Measurements from ENCODE around the gene CD164L2.

Gene CD164L2

DNA sequence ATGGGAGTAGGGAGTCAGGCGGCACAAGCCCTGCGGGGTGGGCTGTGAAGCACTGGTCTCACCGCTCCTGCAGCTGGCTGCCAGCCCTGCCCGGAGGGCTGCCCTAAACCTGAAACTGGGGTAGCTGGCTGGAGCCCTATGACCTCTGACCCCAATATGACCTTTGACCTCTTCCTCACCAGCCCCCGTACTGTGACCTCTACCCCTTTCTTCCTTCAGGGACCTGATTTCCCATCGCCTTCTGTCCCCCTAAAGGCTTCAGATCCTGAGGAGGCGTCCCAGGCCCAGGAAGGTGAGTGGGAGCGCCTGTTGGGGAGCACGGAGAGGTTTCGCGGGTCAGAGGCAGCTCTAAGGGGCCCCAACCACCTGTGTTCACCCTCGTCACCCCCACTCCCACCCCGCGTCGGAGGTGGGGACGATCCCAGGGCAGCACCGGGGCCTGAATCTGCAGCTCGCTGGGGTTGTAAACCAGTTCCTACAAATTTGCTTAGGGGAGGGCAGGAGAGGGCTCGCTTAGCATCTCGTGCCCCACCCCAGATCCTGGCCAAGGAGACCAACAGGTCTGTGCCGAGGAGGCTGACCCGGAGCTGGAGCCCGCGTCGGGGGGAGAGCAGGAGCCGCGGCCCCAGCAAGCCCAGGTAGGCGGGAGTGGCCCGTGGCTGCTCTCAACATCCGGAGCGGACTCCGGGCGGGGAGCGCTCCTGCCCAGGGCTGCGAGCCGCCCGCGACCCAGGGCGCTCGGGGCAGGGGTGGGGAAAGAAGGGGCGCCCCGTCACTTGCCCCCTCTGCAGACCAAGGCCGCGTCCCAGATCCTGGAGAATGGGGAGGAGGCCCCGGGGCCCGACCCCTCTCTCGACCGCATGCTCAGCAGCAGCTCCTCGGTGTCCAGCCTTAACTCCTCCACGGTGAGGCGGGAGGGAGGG, 34.0 kb downstream of the CD164L2 start:
- H3K9me2 ChIP-seq (replicated peaks; ENCODE audit: low read depth, low read length): no peaks in the 10 kb centered on the region
- H3K9me3 ChIP-seq (ENCODE audit: insufficient read depth, low read depth, low read length): no peaks in the 10 kb centered on the region
- H2AFZ ChIP-seq (ENCODE audit: low read length): no peak overlapping the region
- no peak for TF ChIP-seq EZH2phosphoT487 (IDR thresholded peaks at IDR 0.05; ENCODE audit: borderline replicate concordance)
- TF ChIP-seq, protein P1, sequence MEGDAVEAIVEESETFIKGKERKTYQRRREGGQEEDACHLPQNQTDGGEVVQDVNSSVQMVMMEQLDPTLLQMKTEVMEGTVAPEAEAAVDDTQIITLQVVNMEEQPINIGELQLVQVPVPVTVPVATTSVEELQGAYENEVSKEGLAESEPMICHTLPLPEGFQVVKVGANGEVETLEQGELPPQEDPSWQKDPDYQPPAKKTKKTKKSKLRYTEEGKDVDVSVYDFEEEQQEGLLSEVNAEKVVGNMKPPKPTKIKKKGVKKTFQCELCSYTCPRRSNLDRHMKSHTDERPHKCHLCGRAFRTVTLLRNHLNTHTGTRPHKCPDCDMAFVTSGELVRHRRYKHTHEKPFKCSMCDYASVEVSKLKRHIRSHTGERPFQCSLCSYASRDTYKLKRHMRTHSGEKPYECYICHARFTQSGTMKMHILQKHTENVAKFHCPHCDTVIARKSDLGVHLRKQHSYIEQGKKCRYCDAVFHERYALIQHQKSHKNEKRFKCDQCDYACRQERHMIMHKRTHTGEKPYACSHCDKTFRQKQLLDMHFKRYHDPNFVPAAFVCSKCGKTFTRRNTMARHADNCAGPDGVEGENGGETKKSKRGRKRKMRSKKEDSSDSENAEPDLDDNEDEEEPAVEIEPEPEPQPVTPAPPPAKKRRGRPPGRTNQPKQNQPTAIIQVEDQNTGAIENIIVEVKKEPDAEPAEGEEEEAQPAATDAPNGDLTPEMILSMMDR (conservative IDR thresholded peaks at IDR 0.05; ENCODE audit: low read length): no peak
- H3K36me3 ChIP-seq (ENCODE audit: insufficient read depth, low read length): peaks cover 5% of the 10 kb centered on the region; the same call in 1 of the 2 replicates
- H3K79me2 ChIP-seq (ENCODE audit: insufficient read depth, low read length): peaks cover 19% of the 10 kb centered on the region; the same call in 1 of the 2 replicates
- no peak overlapping the region for H3K4me3 ChIP-seq (ENCODE audit: low read length, poor library complexity, severe bottlenecking)
- no peak overlapping the region for H3K4me2 ChIP-seq (ENCODE audit: low read depth, low read length, poor library complexity, severe bottlenecking)
- no peaks in the 10 kb centered on the region for H3K27me3 ChIP-seq (ENCODE audit: insufficient read depth, low read length, poor library complexity, severe bottlenecking)
- H3K4me1 ChIP-seq (ENCODE audit: insufficient read depth, low read length, poor library complexity, severe bottlenecking): peaks cover 12% of the 10 kb centered on the region
- H3K9ac ChIP-seq (ENCODE audit: low read depth, low read length, poor library complexity, severe bottlenecking): no peak overlapping the region
- H3F3A ChIP-seq (ENCODE audit: low read depth): no peaks in the 10 kb centered on the region
- no peaks in the 10 kb centered on the region for H4K20me1 ChIP-seq (ENCODE audit: insufficient read depth, low read length, poor library complexity, severe bottlenecking)

DNA sequence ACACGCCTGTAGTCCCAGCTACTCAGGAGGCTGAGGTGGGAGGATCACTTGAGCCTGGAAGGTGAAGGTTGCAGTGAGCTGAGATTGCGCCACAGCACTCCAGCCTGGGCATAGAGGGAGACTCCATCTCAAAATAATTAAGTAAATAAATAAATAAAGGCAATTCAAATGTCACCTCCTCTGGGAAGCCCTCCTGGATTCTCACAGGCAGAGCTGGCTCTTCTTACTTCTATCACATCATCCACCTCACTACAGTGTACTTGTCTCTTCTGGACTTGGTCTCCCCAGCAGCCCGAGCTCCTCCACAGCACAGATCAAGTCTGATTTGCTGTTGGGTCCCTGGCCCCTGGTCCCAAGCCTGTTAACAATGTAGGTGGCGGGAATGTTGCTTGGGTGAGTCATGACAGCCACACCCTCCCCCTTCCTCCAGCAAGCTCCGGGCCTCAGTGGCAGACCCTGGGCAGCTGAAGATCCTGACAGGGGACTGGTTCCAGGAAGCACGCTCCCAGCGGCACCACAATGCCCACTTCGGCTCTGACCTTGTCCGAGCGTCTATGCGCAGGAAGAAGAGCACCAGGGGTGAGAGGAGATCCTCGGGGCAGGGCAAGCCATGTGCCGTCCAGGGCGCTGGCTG, 36.0 kb downstream of the CD164L2 start:
- Histone ChIP-seq H3K9ac (ENCODE audit: low read depth, low read length, poor library complexity, severe bottlenecking) (no peak overlapping the region), H3K4me3 (ENCODE audit: low read length, poor library complexity, severe bottlenecking) (no peak overlapping the region), H3K9me2 (replicated peaks; ENCODE audit: low read depth, low read length) (no peaks in the 10 kb centered on the region), H4K20me1 (ENCODE audit: insufficient read depth, low read length, poor library complexity, severe bottlenecking) (no peaks in the 10 kb centered on the region), H2AFZ (ENCODE audit: low read length) (no peak overlapping the region), H3K27me3 (ENCODE audit: insufficient read depth, low read length, poor library complexity, severe bottlenecking) (no peaks in the 10 kb centered on the region), H3K4me1 (ENCODE audit: insufficient read depth, low read length, poor library complexity, severe bottlenecking) (peaks cover 12% of the 10 kb centered on the region), H3F3A (ENCODE audit: low read depth) (no peaks in the 10 kb centered on the region), H3K36me3 (ENCODE audit: insufficient read depth, low read length) (peaks cover 5% of the 10 kb centered on the region; the same call in 1 of the 2 replicates), H3K79me2 (ENCODE audit: insufficient read depth, low read length) (peaks cover 38% of the 10 kb centered on the region), H3K9me3 (ENCODE audit: insufficient read depth, low read depth, low read length) (no peaks in the 10 kb centered on the region), H3K4me2 (ENCODE audit: low read depth, low read length, poor library complexity, severe bottlenecking) (no peak overlapping the region)
- TF ChIP-seq EZH2phosphoT487 (IDR thresholded peaks at IDR 0.05; ENCODE audit: borderline replicate concordance): no peak
- TF ChIP-seq, protein P1 (conservative IDR thresholded peaks at IDR 0.05; ENCODE audit: low read length): no peak

DNA sequence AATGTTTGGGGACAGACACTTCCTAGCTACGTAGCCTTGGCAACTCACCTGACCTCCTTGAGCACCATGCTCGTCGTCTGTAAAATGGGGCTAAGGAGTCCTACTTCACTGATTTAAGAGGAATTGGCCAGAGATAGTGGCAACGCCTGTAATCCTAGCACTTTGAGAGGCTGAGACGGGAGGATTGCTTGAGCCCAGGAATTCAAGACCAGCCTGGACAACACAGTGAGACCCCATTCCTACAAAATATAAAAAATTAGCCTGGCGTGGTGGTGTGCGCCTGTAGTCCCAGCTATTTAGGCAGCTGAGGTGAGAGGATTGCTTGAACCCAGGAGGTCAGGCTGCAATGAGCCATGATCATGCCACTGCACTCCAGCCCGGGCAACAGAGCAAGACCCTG, 36.8 kb downstream of the CD164L2 start:
- H3K79me2 ChIP-seq (ENCODE audit: insufficient read depth, low read length): peaks cover 40% of the 10 kb centered on the region
- no peak overlapping the region for H3K9ac ChIP-seq (ENCODE audit: low read depth, low read length, poor library complexity, severe bottlenecking)
- no peak overlapping the region for H3K4me3 ChIP-seq (ENCODE audit: low read length, poor library complexity, severe bottlenecking)
- TF ChIP-seq, protein P1 (conservative IDR thresholded peaks at IDR 0.05; ENCODE audit: low read length): no peak
- TF ChIP-seq EZH2phosphoT487 (IDR thresholded peaks at IDR 0.05; ENCODE audit: borderline replicate concordance): no peak
- H2AFZ ChIP-seq (ENCODE audit: low read length): no peak overlapping the region
- peaks cover 5% of the 10 kb centered on the region; the same call in 1 of the 2 replicates for H3K36me3 ChIP-seq (ENCODE audit: insufficient read depth, low read length)
- no peaks in the 10 kb centered on the region for H3K27me3 ChIP-seq (ENCODE audit: insufficient read depth, low read length, poor library complexity, severe bottlenecking)
- no peaks in the 10 kb centered on the region for H3K9me3 ChIP-seq (ENCODE audit: insufficient read depth, low read depth, low read length)
- no peaks in the 10 kb centered on the region for H3F3A ChIP-seq (ENCODE audit: low read depth)
- H4K20me1 ChIP-seq (ENCODE audit: insufficient read depth, low read length, poor library complexity, severe bottlenecking): no peaks in the 10 kb centered on the region
- peaks cover 15% of the 10 kb centered on the region for H3K4me1 ChIP-seq (ENCODE audit: insufficient read depth, low read length, poor library complexity, severe bottlenecking)
- no peaks in the 10 kb centered on the region for H3K9me2 ChIP-seq (replicated peaks; ENCODE audit: low read depth, low read length)
- H3K4me2 ChIP-seq (ENCODE audit: low read depth, low read length, poor library complexity, severe bottlenecking): no peak overlapping the region

All from Loucy (cell line).